Fibroblast of villous mesenchyme (primary cell): ENCODE data around the gene CA12. TPM values are rescaled to one million over a fixed set of nuclear protein-coding genes. Genes with fewer than 3 reads are reported as not detected.

Source experiments
- DNase-seq: peaks from one replicate; pipeline ENCODE4 v3.0.0-alpha.2; 2010; ENCODE audit warnings: low read depth
- H3K4me3 ChIP-seq: 2 replicates; pipeline ENCODE4 v1.5.1; 2011; ENCODE audit warnings: low read depth, mild to moderate bottlenecking, low read length
- total RNA-seq: library from RNA; depleted of rRNA; stranded (reverse); fragments of >200 nt; gene quantifications from 2 replicates; pipeline ENCODE4 v1.2.3, GENCODE V29; 2012
- TF ChIP-seq, protein P1 (sequence below): IDR thresholded peaks from 2 replicates; pipeline ENCODE4 v1.5.1; 2012; ENCODE audit warnings: low read depth, mild to moderate bottlenecking, low read length; ENCODE audit not compliant: insufficient read depth

CA12 gene
- total RNA-seq, 1 donor = 15.1 TPM

DNA sequence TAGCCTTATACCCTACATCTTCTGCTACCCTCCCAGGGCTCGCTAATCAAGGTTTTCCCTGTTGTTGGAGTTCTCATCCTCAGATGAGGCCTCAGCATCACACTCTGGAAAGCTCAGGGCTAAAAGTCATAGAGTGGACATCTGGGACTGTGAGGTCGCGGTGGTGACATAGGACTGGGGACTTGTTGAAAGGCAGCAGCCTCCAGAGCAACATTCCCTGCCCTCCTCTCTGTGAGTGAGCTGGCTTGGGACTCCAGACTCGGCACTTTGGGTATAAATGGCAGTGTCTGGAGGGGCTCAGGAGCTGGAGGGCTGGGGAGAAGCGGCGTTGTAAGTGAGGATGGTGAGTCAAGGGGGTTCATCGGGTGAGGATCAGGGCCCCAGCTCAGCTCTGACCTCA is 2.7 kb downstream of the CA12 start:
- DNase-seq = no peak
- TF ChIP-seq, protein P1, sequence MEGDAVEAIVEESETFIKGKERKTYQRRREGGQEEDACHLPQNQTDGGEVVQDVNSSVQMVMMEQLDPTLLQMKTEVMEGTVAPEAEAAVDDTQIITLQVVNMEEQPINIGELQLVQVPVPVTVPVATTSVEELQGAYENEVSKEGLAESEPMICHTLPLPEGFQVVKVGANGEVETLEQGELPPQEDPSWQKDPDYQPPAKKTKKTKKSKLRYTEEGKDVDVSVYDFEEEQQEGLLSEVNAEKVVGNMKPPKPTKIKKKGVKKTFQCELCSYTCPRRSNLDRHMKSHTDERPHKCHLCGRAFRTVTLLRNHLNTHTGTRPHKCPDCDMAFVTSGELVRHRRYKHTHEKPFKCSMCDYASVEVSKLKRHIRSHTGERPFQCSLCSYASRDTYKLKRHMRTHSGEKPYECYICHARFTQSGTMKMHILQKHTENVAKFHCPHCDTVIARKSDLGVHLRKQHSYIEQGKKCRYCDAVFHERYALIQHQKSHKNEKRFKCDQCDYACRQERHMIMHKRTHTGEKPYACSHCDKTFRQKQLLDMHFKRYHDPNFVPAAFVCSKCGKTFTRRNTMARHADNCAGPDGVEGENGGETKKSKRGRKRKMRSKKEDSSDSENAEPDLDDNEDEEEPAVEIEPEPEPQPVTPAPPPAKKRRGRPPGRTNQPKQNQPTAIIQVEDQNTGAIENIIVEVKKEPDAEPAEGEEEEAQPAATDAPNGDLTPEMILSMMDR = no peak
- H3K4me3 ChIP-seq = no peak overlapping the region

DNA sequence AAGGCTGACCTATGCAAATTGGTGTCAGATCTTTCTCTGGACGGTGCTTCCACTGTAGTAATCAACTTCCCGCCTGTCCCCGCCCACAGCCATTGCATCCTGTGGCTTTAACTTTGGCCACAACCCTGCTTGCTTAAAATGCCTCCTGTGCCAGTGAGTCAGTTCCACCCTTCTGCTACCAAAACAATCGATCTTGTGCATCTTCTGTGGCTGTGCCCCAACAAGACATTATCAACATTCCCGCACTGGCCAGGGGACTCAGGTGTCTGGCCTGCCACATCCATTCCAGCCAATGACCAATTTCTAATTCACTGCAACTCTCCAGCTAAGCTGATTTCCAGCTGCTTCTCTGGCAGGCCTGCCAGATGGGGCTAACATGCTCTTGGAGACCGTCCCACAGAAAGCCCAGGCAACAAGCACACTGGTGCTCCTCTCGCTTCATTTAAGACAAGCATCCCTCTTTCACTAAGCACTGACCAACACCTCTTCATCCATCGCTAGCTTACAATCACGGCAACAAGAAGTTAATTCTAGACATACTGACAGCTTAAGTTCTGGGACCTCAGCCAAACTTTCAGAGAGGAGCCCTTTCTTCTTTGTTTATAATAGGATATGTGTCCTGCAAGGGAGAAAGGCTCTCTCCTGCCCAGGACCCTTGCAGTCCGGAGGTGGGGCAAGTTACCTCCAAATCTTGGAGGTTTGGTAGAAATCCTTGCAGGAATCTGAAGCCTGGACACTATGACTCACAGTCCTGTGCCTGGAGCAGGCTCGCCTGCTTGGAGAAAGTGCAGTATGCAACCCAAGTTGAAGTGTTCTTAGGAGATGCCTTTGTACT is 6.7 kb downstream of the CA12 start:
- no peak overlapping the region for H3K4me3 ChIP-seq
- TF ChIP-seq, protein P1 = no peak
- peak; percentile 79 for DNase-seq

DNA sequence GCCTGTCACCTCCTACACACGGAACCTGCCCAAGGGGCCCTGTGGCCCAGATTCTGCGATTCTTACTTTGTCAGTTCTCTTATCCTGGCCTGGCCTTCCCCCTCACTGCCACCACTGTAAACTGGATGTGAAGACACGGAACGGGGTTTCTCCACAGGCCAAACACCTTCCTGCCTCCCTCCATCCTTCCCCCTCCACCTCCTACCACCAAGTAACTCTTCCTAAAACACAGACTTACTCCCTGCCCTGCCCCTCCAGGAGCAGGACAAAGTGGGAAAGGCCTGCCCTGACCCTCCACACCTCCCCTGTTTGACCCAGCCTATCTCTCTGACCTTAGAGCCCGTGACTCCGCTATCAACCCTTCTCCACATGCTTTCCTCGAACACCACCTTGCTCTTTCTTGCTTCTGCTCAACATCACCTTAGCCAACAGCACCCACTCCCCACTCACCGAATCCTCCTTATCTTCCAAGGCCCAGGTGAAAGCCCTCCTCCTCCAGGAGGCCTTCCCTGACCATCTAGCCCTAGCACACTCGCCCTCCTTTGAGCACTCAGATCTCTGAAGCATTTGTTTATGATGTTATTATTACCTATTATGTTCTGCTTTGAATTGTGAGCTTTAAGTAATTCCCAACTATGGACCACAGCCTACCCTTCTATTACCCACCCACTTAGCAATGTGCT is 7.6 kb downstream of the CA12 start:
- no peak for DNase-seq
- H3K4me3 ChIP-seq = no peak overlapping the region
- TF ChIP-seq, protein P1 = no peak

DNA sequence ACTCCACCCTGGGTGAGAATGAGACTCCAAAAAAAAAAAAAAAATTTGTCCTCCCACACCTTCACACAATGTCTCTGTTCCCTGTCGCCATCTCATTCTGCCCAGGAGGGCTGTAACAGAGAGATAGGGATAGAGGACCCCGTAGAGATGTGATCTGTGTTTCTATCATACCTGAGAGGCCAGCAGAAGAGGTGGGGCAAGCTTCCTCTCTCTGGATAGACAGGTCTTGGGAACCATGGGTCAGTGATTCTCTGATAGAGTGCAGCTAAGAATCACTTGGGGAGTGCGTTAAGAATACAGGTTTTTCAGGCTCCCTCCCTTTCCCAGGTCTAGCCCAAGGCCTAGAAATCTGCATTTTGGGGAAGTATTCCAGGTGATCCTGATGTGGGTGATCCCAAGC is 8.3 kb downstream of the CA12 start:
- H3K4me3 ChIP-seq = no peak overlapping the region
- no peak for DNase-seq
- TF ChIP-seq, protein P1 = no peak

DNA sequence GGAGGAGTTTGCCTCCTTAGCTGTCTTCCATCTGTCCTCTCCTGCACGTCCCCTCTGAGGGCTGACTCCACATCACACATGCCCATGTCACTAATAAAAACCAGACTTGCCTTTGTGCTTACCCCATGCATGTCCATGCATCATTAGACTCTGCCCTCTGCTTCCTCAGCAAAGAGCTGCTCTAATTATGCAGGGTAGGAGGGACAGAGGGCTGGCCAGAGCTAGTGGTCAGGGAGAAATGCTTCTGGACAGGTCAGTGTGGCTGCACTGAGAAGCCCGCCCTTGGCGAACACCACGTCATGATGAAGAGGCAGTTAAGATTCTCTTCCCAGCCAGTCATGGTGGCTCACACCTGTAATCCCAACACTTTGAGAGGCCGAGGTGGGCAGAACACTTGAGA is 8.9 kb downstream of the CA12 start:
- TF ChIP-seq, protein P1 = no peak
- H3K4me3 ChIP-seq = no peak overlapping the region
- no peak for DNase-seq

DNA sequence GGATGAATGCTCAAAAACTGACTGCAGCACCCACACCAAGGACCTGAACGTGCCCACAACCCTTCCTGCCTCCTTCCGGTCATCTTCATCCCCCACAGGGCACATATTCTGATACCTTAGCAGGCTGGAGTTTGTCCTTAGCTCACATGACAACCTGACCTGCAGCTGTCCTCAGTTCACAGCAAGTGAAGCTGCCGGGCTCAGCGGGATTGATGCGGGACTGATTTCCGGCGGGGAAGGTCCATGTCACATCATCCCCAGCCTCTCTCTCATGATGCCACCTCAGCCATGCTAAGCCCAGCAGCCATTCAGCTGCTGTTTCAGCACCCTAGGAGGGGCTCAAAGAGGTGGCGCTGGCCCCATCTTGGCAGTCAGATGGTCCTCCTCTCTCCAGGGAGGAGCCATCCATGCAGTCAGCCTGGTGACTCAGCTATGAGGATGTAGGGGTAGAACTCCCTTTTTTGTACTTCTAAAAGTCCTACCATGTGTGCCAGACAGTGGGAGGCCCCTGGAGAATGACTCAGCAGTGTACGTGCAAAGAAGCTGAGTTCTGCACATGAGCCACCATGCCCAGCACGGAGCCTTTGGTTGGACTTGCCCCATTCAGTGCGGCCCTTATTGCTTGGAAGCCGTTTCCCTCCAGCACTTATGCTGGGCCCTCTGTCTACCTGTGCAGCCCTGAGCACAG is 9.5 kb downstream of the CA12 start:
- TF ChIP-seq, protein P1 = no peak
- peak; percentile 85 for DNase-seq
- H3K4me3 ChIP-seq = no peak overlapping the region
